Skeletal muscle tissue (tissue), 4 donors: ENCODE measurements around the gene FBXW11. TPM values are rescaled to one million over a fixed set of nuclear protein-coding genes. Genes with fewer than 3 reads are reported as not detected.

ENCODE experiments used
- H3K27ac ChIP-seq: one replicate; pipeline ENCODE4 v1.7.0; 2013; ENCODE audit warnings: mild to moderate bottlenecking, low read depth, low read length, inconsistent platforms
- H3K27me3 ChIP-seq, 3 donors: one replicate each; pipeline ENCODE4 v1.7.0; 2013; ENCODE audit warnings: low read length in 3 of 3; ENCODE audit not compliant: control insufficient read depth in 3 of 3, insufficient read depth in 3 of 3
- H3K36me3 ChIP-seq, 3 donors: one replicate each; pipeline ENCODE4 v1.7.0; 2013; ENCODE audit warnings: low read length in 3 of 3; ENCODE audit not compliant: control insufficient read depth in 3 of 3, insufficient read depth in 3 of 3
- H3K4me1 ChIP-seq, 3 donors: one replicate each; pipeline ENCODE4 v1.7.0; 2013; ENCODE audit warnings: low read length in 3 of 3, mild to moderate bottlenecking in 3 of 3; ENCODE audit not compliant: control insufficient read depth in 3 of 3, insufficient read depth in 3 of 3
- H3K4me3 ChIP-seq, 3 donors: one replicate each; pipeline ENCODE4 v1.7.0; 2013; ENCODE audit warnings: low read length in 3 of 3
- H3K9ac ChIP-seq, 3 donors: one replicate each; pipeline ENCODE4 v1.7.0; 2013; ENCODE audit warnings: low read length in 3 of 3, mild to moderate bottlenecking in 3 of 3, moderate library complexity in 2 of 3, low read depth in 1 of 3
- H3K9me3 ChIP-seq, 3 donors: one replicate each; pipeline ENCODE4 v1.7.0; 2013; ENCODE audit warnings: low read length in 3 of 3; ENCODE audit not compliant: control insufficient read depth in 3 of 3
- total RNA-seq: library from RNA; depleted of rRNA; stranded (reverse); fragments of >200 nt; gene quantifications from one replicate; pipeline ENCODE4 v1.2.3, GENCODE V29; 2014
- donor health status: Osteomylitis.

The FBXW11 gene
- total RNA-seq, 1 donor from 2014 or later = 60.5 TPM

DNA sequence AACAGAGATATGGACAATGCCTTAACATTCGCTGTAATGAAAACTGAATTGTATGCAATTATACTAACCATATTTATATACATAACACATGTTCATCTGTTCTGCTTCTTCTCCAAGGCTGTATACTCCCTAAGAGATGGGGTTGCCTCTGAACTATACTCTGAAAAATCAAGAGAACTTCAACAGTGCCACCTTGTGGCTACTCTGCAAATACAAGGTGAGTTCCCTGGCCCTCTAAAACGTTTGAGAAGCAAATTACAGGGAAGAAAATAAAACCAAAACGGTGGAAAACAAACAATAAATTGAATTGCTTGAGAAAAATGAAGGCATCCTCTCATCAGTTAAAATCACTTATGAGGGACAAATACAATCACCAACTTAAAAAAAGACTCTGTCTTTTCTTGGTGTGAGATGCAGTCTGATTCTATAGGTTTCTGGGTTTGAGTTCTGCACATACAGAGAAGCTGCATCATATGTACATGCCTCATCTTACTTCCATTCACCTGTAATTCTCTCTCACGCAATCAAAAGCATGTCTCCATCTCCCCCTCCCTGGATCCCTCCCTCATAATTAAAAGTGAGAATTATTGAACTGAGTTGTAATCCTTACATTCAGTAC is 98.6 kb downstream of the FBXW11 start:
- H3K27me3 ChIP-seq = no peaks in the 10 kb centered on the region
- no peak overlapping the region for H3K4me3 ChIP-seq
- peaks cover 0 to 9% (median 0%) of the 10 kb centered on the region in 3 donors for H3K36me3 ChIP-seq
- H3K4me1 ChIP-seq = no peaks in the 10 kb centered on the region
- H3K9ac ChIP-seq = no peak overlapping the region
- no peak overlapping the region for H3K27ac ChIP-seq
- no peaks in the 10 kb centered on the region for H3K9me3 ChIP-seq

DNA sequence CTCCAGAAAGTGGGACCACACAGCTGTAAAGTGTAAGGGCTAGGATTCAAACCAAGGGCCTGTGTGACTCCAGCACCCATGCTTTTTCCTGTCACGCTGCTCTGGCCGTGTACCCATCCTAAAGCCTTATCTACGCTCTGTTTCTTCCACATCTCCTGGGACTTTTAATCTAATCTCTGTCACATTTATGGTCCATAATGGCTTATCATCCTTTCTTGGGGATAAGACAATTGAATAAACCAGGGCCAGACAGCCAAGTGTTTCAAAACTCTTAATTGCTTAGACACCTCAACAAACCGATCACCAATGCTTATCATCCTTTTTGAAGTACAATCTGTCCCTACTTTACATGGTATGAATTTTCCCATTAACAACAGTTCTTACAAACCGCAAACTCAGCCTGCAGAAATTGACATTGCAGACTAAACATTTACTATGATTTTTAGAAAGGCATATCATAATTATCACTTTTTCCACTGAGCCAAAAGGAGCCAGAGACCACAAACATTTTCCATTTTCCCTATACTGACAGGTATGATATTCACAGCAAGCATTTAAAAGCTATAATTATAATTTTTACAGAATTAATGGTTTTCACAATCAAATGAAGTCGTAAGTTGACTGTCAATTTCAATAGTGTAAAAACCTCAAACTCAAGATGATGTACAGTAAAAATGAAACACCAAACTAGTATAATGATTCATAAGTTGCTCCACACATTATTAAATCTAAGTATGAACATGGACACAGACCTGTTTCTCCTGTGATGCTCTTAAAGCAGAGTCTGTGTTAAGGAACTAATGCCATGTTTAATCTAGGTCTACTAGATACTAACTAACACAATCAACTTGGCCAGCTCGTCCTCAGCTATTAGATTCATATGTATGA is 99.5 kb downstream of the FBXW11 start:
- H3K27me3 ChIP-seq = no peaks in the 10 kb centered on the region
- no peak overlapping the region for H3K4me3 ChIP-seq
- H3K9me3 ChIP-seq = no peaks in the 10 kb centered on the region
- H3K9ac ChIP-seq = no peak overlapping the region
- peaks cover 0 to 9% (median 0%) of the 10 kb centered on the region in 3 donors for H3K36me3 ChIP-seq
- no peak overlapping the region for H3K27ac ChIP-seq
- no peaks in the 10 kb centered on the region for H3K4me1 ChIP-seq

DNA sequence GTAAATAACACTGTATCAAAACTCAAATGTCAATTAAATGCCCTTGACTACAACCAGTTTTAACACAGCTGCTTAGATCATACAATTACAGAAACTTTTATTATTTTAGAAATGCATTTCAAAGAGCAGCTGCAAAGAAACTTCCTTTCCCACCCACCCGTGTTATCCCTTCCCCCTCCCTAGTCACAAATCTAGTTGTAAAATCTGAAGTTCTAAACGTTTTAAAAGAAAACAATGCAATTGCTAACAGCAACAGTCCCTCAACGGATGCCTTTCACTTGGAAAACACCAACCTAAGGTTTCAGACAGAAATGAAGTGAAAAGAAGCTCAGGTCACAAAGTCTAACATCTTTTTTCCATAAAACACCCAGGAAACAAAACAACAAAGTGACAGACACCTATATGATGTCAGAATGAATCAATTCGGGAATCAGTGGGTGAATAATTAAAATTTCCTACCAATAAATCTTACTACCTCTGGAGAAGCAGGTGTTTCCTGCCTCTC is 100.3 kb downstream of the FBXW11 start:
- H3K9ac ChIP-seq = no peak overlapping the region
- no peaks in the 10 kb centered on the region for H3K9me3 ChIP-seq
- H3K27ac ChIP-seq = no peak overlapping the region
- H3K4me1 ChIP-seq = no peaks in the 10 kb centered on the region
- H3K36me3 ChIP-seq = peaks cover 0 to 9% (median 0%) of the 10 kb centered on the region in 3 donors
- no peak overlapping the region for H3K4me3 ChIP-seq
- H3K27me3 ChIP-seq = no peaks in the 10 kb centered on the region

DNA sequence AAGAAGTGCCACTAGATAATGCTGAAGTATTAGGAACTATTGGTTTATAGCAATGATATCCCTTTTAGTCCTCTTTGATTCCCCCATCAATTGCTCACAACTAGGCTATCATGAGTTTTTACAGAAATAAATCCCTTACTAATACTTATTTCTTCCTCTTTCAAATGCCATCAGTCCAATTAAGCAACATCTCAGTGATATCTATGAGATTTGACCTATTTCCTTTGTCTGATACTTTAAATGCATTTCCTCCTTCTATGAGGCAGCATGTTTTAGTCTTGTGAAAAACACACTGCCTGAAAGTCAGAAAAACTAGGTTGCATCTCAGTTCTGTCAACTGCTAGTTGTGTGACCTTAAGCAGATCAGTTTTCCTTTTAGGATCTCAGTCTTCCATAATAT is 101.6 kb downstream of the FBXW11 start:
- Histone ChIP-seq H3K27ac (no peak overlapping the region), H3K9me3 (no peaks in the 10 kb centered on the region), H3K9ac (no peak overlapping the region), H3K4me3 (no peak overlapping the region), H3K4me1 (no peaks in the 10 kb centered on the region), H3K36me3 (peaks cover 0 to 4% (median 0%) of the 10 kb centered on the region in 3 donors), H3K27me3 (no peaks in the 10 kb centered on the region)

DNA sequence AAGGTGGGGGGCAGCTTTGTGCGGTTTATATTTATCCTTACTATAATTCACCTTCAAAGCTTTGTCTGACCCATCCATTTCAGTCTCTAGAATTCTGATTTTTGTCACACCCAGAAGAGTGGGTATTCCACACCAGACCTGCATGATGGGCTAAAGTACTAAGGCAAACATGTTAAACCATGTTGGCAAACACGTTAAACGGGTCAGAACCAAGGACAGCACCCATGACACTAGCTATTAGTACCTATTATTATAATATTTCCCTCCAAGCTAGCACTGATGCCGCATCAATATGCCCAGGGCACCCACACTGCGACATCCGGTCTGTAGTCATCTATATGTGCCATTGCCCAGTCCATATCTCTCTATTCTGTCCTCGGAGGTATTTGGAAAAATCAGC is 104.7 kb downstream of the FBXW11 start:
- no peak overlapping the region for H3K4me3 ChIP-seq
- H3K9ac ChIP-seq = no peak overlapping the region
- no peaks in the 10 kb centered on the region for H3K27me3 ChIP-seq
- H3K9me3 ChIP-seq = no peaks in the 10 kb centered on the region
- H3K36me3 ChIP-seq = peaks cover 0 to 4% (median 0%) of the 10 kb centered on the region in 3 donors
- no peaks in the 10 kb centered on the region for H3K4me1 ChIP-seq
- H3K27ac ChIP-seq = no peak overlapping the region

DNA sequence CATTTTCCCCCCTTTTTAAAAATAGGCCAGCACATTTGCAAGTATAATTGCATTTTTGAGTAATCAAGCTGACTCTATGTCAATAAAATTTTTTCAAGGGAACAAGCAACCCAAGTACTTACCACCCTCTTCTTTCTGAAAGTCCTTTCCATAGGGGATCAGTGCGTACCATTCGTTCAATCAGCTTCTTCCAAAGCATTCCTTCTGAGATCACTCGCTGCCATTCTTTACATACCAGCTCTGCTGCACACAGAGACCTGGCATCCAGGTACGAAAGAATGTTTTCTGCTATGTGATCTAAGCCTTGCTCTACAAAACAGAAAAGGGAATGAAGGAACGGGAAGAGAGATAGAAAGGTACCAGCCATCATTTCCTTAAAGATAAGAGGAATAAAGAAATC is 106.6 kb downstream of the FBXW11 start:
- Histone ChIP-seq H3K9ac (no peak overlapping the region), H3K36me3 (peaks cover 0 to 4% (median 0%) of the 10 kb centered on the region in 3 donors), H3K27me3 (no peaks in the 10 kb centered on the region), H3K27ac (no peak overlapping the region), H3K9me3 (no peaks in the 10 kb centered on the region), H3K4me1 (no peaks in the 10 kb centered on the region), H3K4me3 (no peak overlapping the region)

DNA sequence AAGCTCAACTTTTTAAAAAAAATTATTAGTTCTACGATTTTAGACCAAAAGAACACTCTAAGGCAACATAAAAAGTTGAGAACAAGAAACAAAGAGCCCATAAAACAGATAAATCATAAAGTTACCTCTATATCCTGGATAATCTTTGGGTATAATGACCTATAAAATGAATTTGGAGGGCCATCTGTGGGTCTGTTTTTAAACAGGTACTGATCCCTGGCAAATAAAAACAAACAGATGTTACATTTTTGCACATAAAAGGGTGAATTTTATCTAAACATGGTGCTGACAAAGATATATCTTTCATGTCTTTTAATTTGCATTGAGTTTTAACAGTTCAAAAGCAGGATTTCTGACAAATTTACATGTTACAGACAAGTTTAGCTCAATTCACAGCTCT is 107.6 kb downstream of the FBXW11 start:
- H3K9ac ChIP-seq = no peak overlapping the region
- peaks cover 0 to 4% (median 0%) of the 10 kb centered on the region in 3 donors for H3K36me3 ChIP-seq
- H3K4me3 ChIP-seq = no peak overlapping the region
- H3K4me1 ChIP-seq = no peaks in the 10 kb centered on the region
- H3K9me3 ChIP-seq = no peaks in the 10 kb centered on the region
- H3K27ac ChIP-seq = no peak overlapping the region
- H3K27me3 ChIP-seq = no peaks in the 10 kb centered on the region

DNA sequence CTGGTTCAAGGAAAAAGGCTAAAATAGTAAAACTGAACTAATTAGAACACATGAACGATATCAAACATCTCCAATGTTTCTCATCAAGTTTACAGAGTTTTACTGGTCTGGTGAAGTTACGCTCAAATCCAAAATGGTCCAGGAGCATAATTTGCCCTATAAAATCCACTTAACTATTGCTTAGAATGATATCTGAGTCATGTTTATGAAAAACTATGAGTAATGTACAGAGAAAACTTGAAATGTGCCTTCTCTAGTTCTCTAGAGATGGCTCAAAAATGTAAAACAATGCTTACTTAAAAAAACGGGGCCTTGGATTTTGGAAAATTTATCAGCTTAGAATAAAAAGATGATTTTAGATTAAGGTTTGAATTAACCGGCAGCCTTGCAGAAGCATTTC is 108.1 kb downstream of the FBXW11 start:
- H3K36me3 ChIP-seq = peaks cover 0 to 4% (median 0%) of the 10 kb centered on the region in 3 donors
- no peaks in the 10 kb centered on the region for H3K9me3 ChIP-seq
- no peak overlapping the region for H3K27ac ChIP-seq
- no peak overlapping the region for H3K9ac ChIP-seq
- H3K4me3 ChIP-seq = no peak overlapping the region
- H3K27me3 ChIP-seq = no peaks in the 10 kb centered on the region
- peaks cover 0 to 2% (median 1%) of the 10 kb centered on the region in 3 donors for H3K4me1 ChIP-seq

DNA sequence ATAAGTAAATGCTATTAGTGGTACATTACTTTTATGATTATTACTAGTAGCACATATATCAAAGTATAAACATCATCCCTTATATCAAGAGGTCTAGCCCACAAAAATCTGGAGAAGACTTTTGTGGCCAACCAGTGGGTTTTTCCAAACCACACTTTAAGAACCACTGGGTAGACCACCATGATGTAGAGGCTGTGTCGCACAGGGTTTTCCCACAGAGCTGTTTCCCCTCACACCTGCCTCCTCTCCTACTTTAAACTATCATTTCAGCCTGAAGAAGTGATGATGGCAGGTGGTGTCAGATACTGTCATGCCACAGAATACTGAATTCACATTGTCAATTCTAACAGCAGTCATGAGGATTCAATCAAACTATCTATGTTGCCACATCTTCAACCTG is 109.2 kb downstream of the FBXW11 start:
- no peak overlapping the region for H3K4me3 ChIP-seq
- no peaks in the 10 kb centered on the region for H3K27me3 ChIP-seq
- H3K4me1 ChIP-seq = peaks cover 2 to 6% (median 3%) of the 10 kb centered on the region in 3 donors
- no peaks in the 10 kb centered on the region for H3K9me3 ChIP-seq
- H3K36me3 ChIP-seq = peaks cover 0 to 4% (median 0%) of the 10 kb centered on the region in 3 donors
- H3K9ac ChIP-seq = no peak overlapping the region
- no peak overlapping the region for H3K27ac ChIP-seq

DNA sequence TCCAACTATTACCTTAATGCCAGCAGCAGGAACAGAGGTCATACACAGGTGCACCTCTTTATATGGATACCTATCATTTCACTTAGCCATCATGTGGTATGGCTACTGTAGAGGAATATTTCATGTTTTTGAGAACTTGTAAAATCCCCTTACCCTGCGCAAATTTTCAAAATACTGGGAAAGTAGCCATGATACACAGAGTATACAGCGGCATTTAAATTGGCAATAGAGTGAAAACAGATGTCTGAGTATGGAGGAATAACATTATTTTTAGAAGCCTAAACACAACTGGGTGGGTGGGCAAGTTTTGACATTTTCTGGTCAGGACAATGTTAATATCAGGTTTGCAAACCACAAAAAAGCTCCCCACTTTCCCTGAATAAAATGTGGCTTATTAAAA is 111.4 kb downstream of the FBXW11 start:
- no peaks in the 10 kb centered on the region for H3K27me3 ChIP-seq
- H3K36me3 ChIP-seq = peaks cover 0 to 4% (median 0%) of the 10 kb centered on the region in 3 donors
- no peaks in the 10 kb centered on the region for H3K9me3 ChIP-seq
- H3K4me3 ChIP-seq = no peak overlapping the region
- H3K9ac ChIP-seq = no peak overlapping the region
- H3K27ac ChIP-seq = no peak overlapping the region
- H3K4me1 ChIP-seq = peaks cover 2 to 6% (median 3%) of the 10 kb centered on the region in 3 donors
